ENCODE measurements around the gene ADAMTS17.

The ADAMTS17 gene

GRCh38 chr15:100113351-100114080 is 228.3 kb downstream of the ADAMTS17 start:
- no peak overlapping the region for H3K9ac ChIP-seq (ENCODE audit: low read length)
- H3K27ac ChIP-seq (ENCODE audit: low read length): no peak overlapping the region
- H4K20me1 ChIP-seq (ENCODE audit: insufficient read depth, low read length): no peaks in the 10 kb centered on the region
- no peak for TF ChIP-seq CTCF (IDR thresholded peaks at IDR 0.05; ENCODE audit: low read depth, low read length)
- TF ChIP-seq EZH2phosphoT487 (IDR thresholded peaks at IDR 0.05; ENCODE audit: low read depth): no peak
- H3K79me2 ChIP-seq (ENCODE audit: low read length): no peaks in the 10 kb centered on the region
- no peak overlapping the region for H3K4me2 ChIP-seq (ENCODE audit: low read length)
- no peak overlapping the region for H2AFZ ChIP-seq (ENCODE audit: low read depth, low read length)
- no peak overlapping the region for H3K4me3 ChIP-seq (ENCODE audit: low read length)
- H3K4me1 ChIP-seq (ENCODE audit: low read length): no peaks in the 10 kb centered on the region
- no peaks in the 10 kb centered on the region for H3K9me3 ChIP-seq (ENCODE audit: insufficient read depth, low read length)
- H3K36me3 ChIP-seq (replicated peaks; ENCODE audit: low read depth, low read length): no peaks in the 10 kb centered on the region
- peaks cover 3% of the 10 kb centered on the region; the same call in 1 of the 2 replicates for H3K27me3 ChIP-seq (ENCODE audit: low read depth, low read length)

GRCh38 chr15:100112636-100113305 is 229.0 kb downstream of the ADAMTS17 start:
- Histone ChIP-seq H3K4me2 (ENCODE audit: low read length) (no peak overlapping the region), H3K27me3 (ENCODE audit: low read depth, low read length) (peaks cover 3% of the 10 kb centered on the region; the same call in 1 of the 2 replicates), H4K20me1 (ENCODE audit: insufficient read depth, low read length) (no peaks in the 10 kb centered on the region), H3K27ac (ENCODE audit: low read length) (no peak overlapping the region), H3K79me2 (ENCODE audit: low read length) (no peaks in the 10 kb centered on the region), H3K4me3 (ENCODE audit: low read length) (no peak overlapping the region), H2AFZ (ENCODE audit: low read depth, low read length) (no peak overlapping the region), H3K9me3 (ENCODE audit: insufficient read depth, low read length) (no peaks in the 10 kb centered on the region), H3K36me3 (replicated peaks; ENCODE audit: low read depth, low read length) (no peaks in the 10 kb centered on the region), H3K9ac (ENCODE audit: low read length) (no peak overlapping the region), H3K4me1 (ENCODE audit: low read length) (no peaks in the 10 kb centered on the region)
- TF ChIP-seq CTCF (IDR thresholded peaks at IDR 0.05; ENCODE audit: low read depth, low read length) (no peak), EZH2phosphoT487 (IDR thresholded peaks at IDR 0.05; ENCODE audit: low read depth) (no peak)

- Histone ChIP-seq H2AFZ (ENCODE audit: low read depth, low read length) (no peak overlapping the region), H3K9me3 (ENCODE audit: insufficient read depth, low read length) (no peaks in the 10 kb centered on the region), H3K4me1 (ENCODE audit: low read length) (no peaks in the 10 kb centered on the region), H3K36me3 (replicated peaks; ENCODE audit: low read depth, low read length) (no peaks in the 10 kb centered on the region), H4K20me1 (ENCODE audit: insufficient read depth, low read length) (no peaks in the 10 kb centered on the region), H3K27ac (ENCODE audit: low read length) (no peak overlapping the region), H3K79me2 (ENCODE audit: low read length) (no peaks in the 10 kb centered on the region), H3K27me3 (ENCODE audit: low read depth, low read length) (peaks cover 3% of the 10 kb centered on the region; the same call in 1 of the 2 replicates), H3K9ac (ENCODE audit: low read length) (no peak overlapping the region), H3K4me2 (ENCODE audit: low read length) (no peak overlapping the region), H3K4me3 (ENCODE audit: low read length) (no peak overlapping the region)
- TF ChIP-seq EZH2phosphoT487 (IDR thresholded peaks at IDR 0.05; ENCODE audit: low read depth) (no peak), CTCF (IDR thresholded peaks at IDR 0.05; ENCODE audit: low read depth, low read length) (no peak)
Measured at GRCh38 chr15:100112061-100112420, 229.7 kb downstream of the ADAMTS17 start.

All from OCI-LY3 (cell line).